ENCODE data around the gene PLXNA2.

- no peak for TF ChIP-seq ARID4A (CRISPR knock-in tag; IDR thresholded peaks at IDR 0.05; ENCODE audit: borderline replicate concordance)
- TF ChIP-seq TAF15 (IDR thresholded peaks at IDR 0.05; ENCODE audit: low read depth, low read length, poor library complexity, severe bottlenecking), result no peak
- TF ChIP-seq, protein P1, sequence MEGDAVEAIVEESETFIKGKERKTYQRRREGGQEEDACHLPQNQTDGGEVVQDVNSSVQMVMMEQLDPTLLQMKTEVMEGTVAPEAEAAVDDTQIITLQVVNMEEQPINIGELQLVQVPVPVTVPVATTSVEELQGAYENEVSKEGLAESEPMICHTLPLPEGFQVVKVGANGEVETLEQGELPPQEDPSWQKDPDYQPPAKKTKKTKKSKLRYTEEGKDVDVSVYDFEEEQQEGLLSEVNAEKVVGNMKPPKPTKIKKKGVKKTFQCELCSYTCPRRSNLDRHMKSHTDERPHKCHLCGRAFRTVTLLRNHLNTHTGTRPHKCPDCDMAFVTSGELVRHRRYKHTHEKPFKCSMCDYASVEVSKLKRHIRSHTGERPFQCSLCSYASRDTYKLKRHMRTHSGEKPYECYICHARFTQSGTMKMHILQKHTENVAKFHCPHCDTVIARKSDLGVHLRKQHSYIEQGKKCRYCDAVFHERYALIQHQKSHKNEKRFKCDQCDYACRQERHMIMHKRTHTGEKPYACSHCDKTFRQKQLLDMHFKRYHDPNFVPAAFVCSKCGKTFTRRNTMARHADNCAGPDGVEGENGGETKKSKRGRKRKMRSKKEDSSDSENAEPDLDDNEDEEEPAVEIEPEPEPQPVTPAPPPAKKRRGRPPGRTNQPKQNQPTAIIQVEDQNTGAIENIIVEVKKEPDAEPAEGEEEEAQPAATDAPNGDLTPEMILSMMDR (CRISPR knock-in tag; IDR thresholded peaks at IDR 0.05), result no peak
- TF ChIP-seq ELF1 (CRISPR knock-in tag; IDR thresholded peaks at IDR 0.05), result no peak
- no peak for TF ChIP-seq NFE2L2 (IDR thresholded peaks at IDR 0.05; ENCODE audit: low read length)
- TF ChIP-seq ZFP91 (CRISPR knock-in tag; IDR thresholded peaks at IDR 0.05; ENCODE audit: borderline replicate concordance), result no peak
- no peak for TF ChIP-seq ZBTB2 (CRISPR knock-in tag; IDR thresholded peaks at IDR 0.05; ENCODE audit: low read depth)
- no peak for TF ChIP-seq HOXA3 (CRISPR knock-in tag; IDR thresholded peaks at IDR 0.05)
These were observed 6.8 kb upstream of the PLXNA2 start for GRCh38 chr1:208251015-208251414.

Data from HepG2 (cell line).